Measurements from ENCODE around the gene REXO1. TPM values are rescaled to one million over a fixed set of nuclear protein-coding genes. Genes with fewer than 3 reads are reported as not detected.
A peak's percentile ranks its signal among the peaks of the same experiment; 100 is the strongest.

REXO1 gene
- total RNA-seq, 1 experiment from 2014 or later = 52.1 TPM

DNA sequence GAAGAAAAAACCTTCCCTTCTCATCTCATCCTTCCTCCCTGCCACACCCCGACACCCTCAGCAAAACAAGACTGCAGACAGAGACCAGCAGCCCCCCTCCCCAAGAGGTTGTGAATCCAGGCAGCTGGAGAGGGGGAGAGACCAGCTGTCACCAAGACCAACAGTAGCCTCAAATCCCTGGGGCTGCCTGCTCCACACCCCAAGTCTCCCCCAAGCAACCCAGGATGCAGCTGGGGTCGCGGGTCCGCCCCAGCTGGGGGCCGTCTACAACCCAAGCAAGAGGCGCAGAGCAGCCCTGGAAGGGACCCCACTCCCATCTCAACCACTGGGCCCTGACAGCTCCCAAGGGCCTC is 8.0 kb upstream of the REXO1 start (continued):
- TF ChIP-seq, protein P1, sequence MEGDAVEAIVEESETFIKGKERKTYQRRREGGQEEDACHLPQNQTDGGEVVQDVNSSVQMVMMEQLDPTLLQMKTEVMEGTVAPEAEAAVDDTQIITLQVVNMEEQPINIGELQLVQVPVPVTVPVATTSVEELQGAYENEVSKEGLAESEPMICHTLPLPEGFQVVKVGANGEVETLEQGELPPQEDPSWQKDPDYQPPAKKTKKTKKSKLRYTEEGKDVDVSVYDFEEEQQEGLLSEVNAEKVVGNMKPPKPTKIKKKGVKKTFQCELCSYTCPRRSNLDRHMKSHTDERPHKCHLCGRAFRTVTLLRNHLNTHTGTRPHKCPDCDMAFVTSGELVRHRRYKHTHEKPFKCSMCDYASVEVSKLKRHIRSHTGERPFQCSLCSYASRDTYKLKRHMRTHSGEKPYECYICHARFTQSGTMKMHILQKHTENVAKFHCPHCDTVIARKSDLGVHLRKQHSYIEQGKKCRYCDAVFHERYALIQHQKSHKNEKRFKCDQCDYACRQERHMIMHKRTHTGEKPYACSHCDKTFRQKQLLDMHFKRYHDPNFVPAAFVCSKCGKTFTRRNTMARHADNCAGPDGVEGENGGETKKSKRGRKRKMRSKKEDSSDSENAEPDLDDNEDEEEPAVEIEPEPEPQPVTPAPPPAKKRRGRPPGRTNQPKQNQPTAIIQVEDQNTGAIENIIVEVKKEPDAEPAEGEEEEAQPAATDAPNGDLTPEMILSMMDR (IDR thresholded peaks at IDR 0.05) = no peak

DNA sequence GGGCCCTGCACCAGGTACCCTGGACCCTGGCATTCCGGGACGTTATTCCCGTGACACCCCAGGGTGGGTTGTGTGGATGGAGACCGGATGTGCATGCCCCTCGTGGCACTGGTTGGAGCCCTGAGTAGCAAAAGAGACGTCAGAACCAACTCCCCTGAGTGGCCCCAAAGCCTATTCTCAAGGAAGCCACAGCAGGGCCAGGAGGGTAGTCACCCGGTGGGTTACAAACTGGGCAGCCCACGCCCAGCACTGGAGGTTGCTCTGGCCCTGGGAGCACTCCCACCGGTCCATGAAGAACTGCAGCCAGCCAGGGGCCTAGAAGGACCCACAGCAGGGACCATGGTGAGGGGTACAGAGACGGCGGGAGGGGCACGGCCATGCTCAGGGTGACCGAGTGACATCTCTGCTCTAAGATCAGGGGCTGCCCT is 7.6 kb upstream of the REXO1 start:
- no peaks in the 10 kb centered on the region for H3K27me3 ChIP-seq (ENCODE audit: control insufficient read depth, insufficient read depth, low read length)
- DNase-seq (ENCODE audit: low read depth, low spot score) (no peak), ATAC-seq (peak; percentile 8)
- no peaks in the 10 kb centered on the region for H3K9me3 ChIP-seq (ENCODE audit: control insufficient read depth, insufficient read depth, low read depth, low read length)
- no TSS peak for BruUV-seq (replicated peaks)
- CTCF ChIA-PET = no interaction called here
- H3K27ac ChIP-seq (ENCODE audit: low read length) = peak overlapping the region; percentile 91
- POLR2A ChIA-PET = interaction anchor here (0.6 kb wide), 1 partner anchor 129 kb away, joined by 3 read pairs; no protein-coding TSS in a partner anchor
- in situ Hi-C loops (cut with HindIII; ENCODE audit: low pct_unique_long_range_greater_than_20kb, low sequenced_read_pairs) (no loop called here), intact Hi-C loops (cut with micrococcal nuclease; ENCODE audit: unreplicated experiment) (no loop called here)
- peak overlapping the region; percentile 24 to 45 for H3K4me3 ChIP-seq (ENCODE audit: low read depth in 2 of 2, low read length in 2 of 2)
- H3K4me1 ChIP-seq (ENCODE audit: control insufficient read depth, insufficient read depth, low read length) = peaks cover 48% of the 10 kb centered on the region
- TF ChIP-seq POLR2AphosphoS5 (IDR thresholded peaks at IDR 0.05; ENCODE audit: low read depth, low read length) (no peak), SIN3A (IDR thresholded peaks at IDR 0.05; ENCODE audit: borderline replicate concordance, insufficient read depth, low read depth, low read length) (no peak), TCF7L2 (IDR thresholded peaks at IDR 0.05; ENCODE audit: low read depth, low read length) (no peak)
- TF ChIP-seq, protein P2, sequence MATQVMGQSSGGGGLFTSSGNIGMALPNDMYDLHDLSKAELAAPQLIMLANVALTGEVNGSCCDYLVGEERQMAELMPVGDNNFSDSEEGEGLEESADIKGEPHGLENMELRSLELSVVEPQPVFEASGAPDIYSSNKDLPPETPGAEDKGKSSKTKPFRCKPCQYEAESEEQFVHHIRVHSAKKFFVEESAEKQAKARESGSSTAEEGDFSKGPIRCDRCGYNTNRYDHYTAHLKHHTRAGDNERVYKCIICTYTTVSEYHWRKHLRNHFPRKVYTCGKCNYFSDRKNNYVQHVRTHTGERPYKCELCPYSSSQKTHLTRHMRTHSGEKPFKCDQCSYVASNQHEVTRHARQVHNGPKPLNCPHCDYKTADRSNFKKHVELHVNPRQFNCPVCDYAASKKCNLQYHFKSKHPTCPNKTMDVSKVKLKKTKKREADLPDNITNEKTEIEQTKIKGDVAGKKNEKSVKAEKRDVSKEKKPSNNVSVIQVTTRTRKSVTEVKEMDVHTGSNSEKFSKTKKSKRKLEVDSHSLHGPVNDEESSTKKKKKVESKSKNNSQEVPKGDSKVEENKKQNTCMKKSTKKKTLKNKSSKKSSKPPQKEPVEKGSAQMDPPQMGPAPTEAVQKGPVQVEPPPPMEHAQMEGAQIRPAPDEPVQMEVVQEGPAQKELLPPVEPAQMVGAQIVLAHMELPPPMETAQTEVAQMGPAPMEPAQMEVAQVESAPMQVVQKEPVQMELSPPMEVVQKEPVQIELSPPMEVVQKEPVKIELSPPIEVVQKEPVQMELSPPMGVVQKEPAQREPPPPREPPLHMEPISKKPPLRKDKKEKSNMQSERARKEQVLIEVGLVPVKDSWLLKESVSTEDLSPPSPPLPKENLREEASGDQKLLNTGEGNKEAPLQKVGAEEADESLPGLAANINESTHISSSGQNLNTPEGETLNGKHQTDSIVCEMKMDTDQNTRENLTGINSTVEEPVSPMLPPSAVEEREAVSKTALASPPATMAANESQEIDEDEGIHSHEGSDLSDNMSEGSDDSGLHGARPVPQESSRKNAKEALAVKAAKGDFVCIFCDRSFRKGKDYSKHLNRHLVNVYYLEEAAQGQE (IDR thresholded peaks at IDR 0.05; ENCODE audit: insufficient read depth in 1 of 2, low read depth in 2 of 2, low read length in 1 of 2) = no peak
- TF ChIP-seq, protein P1 (IDR thresholded peaks at IDR 0.05) = no peak
- H3K36me3 ChIP-seq (ENCODE audit: control insufficient read depth, insufficient read depth, low read length) = no peaks in the 10 kb centered on the region

DNA sequence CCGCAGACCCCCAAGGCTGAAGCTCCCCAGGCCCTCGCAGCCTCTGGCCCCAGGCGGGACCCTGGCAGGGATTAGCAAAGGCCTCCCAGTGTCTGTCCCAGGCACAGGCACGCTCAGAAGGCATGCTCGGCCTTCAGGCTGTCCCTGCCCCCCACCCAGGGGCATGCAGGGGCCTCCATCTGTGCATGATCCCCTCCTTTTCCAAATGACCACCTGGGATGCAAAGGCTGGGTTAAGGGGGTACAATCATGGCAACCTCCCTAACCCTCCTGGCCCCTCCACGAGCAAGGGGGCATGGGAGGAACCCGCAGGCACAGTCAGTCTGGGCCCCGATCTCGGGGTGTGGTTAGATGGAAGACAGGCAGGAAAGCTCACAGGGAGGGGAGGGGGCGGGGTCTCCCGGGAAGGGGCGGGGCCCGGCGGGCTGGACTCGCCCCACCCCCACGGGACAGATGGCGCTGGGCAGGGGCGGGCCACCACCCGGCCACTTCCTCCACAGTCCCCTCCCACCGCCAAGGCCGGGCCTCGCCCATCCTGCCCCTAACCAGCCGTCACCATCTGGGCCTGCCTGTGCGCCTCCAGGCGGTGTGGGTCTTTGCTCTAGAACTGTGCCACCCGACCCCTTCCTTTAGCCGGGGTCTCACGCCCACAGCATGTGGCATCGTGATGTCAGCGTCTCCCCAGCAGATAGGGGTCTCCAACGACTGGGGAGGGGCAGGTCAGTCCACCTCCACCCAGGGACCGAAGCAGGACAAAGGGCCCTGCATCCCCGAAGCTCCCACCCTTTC is 7.0 kb upstream of the REXO1 start:
- Histone ChIP-seq H3K36me3 (ENCODE audit: control insufficient read depth, insufficient read depth, low read length) (no peaks in the 10 kb centered on the region), H3K4me3 (ENCODE audit: low read depth in 2 of 2, low read length in 2 of 2) (peak overlapping the region; percentile 27 to 48), H3K4me1 (ENCODE audit: control insufficient read depth, insufficient read depth, low read length) (peaks cover 48% of the 10 kb centered on the region), H3K9me3 (ENCODE audit: control insufficient read depth, insufficient read depth, low read depth, low read length) (no peaks in the 10 kb centered on the region), H3K27ac (ENCODE audit: low read length) (peak overlapping the region; percentile 92), H3K27me3 (ENCODE audit: control insufficient read depth, insufficient read depth, low read length) (no peaks in the 10 kb centered on the region)
- CTCF ChIA-PET = interaction anchor here (0.6 kb wide), 4 partner anchors 18 to 319 kb away, joined by 3 read pairs; no protein-coding TSS in a partner anchor
- ATAC-seq (peak; percentile 76), DNase-seq (ENCODE audit: low read depth, low spot score) (no peak)
- in situ Hi-C loops (cut with HindIII; ENCODE audit: low pct_unique_long_range_greater_than_20kb, low sequenced_read_pairs) (no loop called here), intact Hi-C loops (cut with micrococcal nuclease; ENCODE audit: unreplicated experiment) (no loop called here)
- no TSS peak for BruUV-seq (replicated peaks)
- TF ChIP-seq, protein P1 (IDR thresholded peaks at IDR 0.05) = no peak
- TF ChIP-seq POLR2AphosphoS5 (IDR thresholded peaks at IDR 0.05; ENCODE audit: low read depth, low read length) = no peak
- TF ChIP-seq, protein P2 (IDR thresholded peaks at IDR 0.05; ENCODE audit: insufficient read depth in 1 of 2, low read depth in 2 of 2, low read length in 1 of 2) = no peak
- no peak for TF ChIP-seq TCF7L2 (IDR thresholded peaks at IDR 0.05; ENCODE audit: low read depth, low read length)
- no peak for TF ChIP-seq SIN3A (IDR thresholded peaks at IDR 0.05; ENCODE audit: borderline replicate concordance, insufficient read depth, low read depth, low read length)
- POLR2A ChIA-PET = interaction anchor here (0.6 kb wide), 1 partner anchor 128 kb away, joined by 3 read pairs; no protein-coding TSS in a partner anchor

Measured in Panc1 (cell line).